Measurements from ENCODE around the gene TPT1.
A peak's percentile ranks its signal among the peaks of the same experiment; 100 is the strongest.
"Not testable (repeated sequence)": the region's sequence is repeated elsewhere in the genome, so short reads cannot be mapped to it uniquely, and the experiment has no call there.

The TPT1 gene

DNA sequence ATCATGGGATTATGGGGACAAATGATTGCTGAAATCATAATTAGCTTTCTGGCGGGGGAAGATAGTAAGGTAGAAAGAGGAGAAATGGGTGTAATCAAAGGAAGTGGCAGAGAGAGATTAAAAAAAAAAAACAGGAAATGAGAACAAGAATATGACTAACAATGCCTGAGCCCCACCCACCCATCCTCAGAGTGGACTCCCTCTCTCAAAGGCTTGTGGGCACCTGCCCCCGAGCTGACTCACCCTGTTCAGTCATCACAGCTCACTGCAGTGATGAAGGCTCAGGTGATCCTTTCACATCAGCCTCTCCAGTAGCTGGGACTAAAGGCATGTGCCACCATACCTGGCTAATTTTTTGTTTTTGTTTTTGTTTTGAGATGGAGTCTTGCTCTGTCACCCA, 26.4 kb upstream of the TPT1 start:
- peak; percentile 53 to 57 for DNase-seq (ENCODE audit: low read depth in 2 of 2)

DNA sequence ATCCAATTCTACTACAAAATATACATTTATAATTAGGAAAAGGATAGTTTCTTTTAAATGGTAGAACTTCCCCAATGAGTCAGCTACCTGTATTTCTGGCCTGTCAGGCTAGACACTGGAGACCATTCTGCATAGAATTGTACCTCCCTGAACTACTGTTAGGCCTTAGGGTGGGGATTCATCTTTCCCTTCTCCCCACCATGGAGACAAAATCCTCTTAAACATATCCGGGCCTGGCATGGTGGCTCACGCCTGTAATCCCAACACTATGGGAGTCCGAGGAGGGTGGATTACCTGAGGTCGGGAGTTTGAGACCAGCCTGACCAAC, 24.5 kb upstream of the TPT1 start:
- DNase-seq (ENCODE audit: low read depth in 2 of 2): no peak

DNA sequence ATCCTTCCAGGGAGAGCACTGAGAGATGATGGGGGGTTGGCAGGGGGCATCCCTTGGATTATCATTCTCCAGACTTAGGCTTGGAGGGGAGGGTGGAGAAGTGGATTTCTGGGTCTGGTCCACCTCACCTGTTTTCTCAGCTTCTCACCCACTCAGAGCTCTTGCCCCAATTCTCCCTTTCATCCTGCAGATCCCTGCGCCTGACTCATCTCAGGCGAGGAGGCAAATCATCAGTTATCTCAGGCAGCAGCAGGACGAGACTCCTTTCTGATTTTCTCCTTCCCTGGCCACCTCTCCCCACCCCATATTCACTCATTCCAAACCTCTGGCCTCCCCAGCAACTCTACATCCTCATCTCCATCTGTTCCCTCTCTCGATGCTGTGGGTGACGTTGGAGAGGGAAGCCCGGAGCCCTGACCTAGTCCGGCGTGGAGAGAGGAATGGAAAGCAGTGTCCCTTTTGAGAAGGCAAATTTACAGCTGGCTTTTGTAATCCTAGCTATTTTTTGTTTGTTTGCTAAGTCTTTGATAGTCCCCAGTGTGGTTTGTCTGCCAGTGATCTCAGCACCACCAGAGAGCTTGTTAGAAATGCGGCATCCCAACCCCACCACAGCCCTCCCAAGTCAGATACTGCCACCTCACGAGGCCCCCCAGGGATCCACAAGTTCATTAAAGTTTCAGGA, 24.0 kb upstream of the TPT1 start:
- no peak for DNase-seq (ENCODE audit: low read depth in 2 of 2)

DNA sequence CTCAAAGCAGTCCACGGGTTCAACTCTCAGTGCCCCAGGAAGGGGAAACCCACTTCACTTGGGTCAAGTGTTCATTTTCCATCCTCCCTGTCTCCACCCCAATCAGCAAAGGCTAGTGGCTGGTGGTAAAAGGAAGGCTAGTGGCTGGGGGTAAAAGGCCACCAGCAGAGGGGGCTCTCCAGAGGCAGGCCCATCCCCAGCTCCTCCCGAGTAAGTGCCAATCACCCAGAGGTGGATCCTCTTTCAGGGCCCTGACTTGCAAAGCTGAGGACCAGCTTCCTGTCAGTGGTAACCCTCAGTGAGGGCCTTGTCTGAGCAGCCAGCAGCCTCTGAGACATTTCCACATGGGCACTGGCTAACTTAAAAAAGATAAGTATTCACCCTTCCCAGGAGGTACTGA, 22.0 kb upstream of the TPT1 start:
- DNase-seq (ENCODE audit: low read depth in 2 of 2): no peak

DNA sequence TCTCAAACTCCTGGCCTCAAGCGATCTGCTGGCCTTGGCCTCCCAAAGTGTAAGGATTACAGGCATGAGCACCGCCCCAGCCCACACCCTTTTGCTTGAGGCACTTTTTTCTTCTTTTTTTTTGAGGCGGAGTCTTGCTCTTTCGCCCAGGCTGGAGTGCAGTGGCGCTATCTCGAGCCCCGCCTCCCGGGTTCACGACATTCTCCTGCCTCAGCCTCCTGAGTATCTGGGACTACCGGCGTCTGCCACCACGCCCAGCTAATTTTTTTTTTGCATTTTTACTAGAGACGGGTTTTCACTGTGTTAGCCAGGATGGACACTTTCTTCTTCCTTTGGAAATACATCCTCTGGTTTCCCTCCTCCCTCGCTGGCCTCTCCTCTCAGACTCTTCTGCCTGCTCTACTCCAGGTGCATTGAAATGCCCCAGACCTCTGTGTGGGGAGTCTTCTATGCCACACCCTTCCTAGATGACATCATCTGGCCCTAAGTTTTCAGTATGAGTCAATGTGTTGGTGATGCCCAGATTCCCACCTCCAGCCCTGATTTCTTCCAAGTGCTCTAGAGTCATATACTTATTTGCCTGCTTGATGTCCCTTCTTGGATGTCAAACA, 20.7 kb upstream of the TPT1 start:
- DNase-seq (ENCODE audit: low read depth in 2 of 2): no peak

DNA sequence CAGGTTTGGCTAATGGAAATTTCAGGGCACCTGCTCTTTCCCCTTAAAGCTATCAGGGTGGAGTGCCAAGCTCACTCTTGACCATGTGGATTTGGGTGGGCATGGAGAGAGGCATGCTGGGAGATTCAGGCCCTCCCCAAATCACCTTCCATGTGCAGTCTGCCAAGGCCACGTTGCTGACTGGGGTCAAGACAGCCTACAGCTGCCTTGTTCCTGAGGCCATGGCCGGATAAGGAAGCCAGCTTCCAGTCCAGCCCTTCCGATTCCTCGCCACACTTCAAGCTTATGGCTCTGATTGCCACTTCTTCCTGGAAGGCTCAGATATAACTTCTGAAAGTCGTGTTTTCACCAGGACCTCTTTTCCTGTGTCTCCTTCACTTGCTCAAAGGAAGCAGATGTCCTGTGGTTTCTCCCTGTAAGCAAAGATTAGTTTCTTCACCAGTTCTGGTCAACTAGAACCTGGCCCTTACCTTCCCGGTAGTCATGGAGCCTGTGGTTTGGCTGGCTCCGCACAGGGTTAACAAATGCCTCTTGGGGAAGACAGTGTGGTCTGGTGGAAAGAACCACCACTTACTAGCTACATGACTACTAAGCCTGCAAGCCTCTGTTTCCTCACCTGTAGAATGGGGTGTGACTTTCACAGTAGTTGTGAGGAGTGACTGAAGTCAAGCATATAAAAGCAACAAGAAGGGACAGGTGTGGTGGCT, 16.1 kb upstream of the TPT1 start:
- DNase-seq (ENCODE audit: low read depth in 2 of 2): no peak

DNA sequence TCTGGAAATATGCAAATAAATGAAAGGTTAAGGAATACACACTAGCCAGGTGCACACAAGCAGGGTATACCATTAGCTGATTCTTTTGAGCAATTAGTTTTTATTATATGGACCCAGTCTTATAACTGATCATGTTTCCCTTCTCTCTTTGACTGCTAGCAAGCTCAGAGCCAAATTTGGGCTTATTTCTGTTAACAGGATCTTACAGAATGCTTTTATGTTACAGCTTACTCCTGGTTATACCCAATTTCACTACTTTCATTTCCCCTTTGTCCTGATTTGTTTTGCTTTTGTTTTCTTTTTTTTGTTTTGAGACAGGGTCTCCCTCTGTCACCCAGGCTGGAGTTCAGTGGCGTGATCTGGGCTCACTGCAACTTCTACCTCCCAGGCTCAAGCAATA, 12.9 kb upstream of the TPT1 start:
- no peak for DNase-seq (ENCODE audit: low read depth in 2 of 2)

DNA sequence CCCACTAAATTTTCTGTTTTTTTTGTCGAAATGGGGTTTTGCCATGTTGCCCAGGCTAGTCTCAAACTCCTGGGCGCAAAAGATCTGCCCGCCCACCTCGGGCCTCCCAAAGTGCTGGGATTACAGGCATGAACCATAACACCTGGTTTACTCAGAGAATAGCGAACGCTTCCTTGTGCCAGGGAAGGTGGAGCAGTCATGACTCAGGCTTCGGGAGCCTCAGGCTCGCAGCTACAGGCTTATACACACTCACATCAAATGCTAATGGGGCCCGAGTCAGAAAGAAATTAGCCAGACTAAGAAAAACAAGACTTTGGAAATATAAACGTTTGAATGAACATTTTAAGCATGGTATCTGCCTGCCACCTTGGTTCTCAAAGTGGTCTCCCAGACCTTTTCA, 11.0 kb upstream of the TPT1 start:
- no peak for DNase-seq (ENCODE audit: low read depth in 2 of 2)

DNA sequence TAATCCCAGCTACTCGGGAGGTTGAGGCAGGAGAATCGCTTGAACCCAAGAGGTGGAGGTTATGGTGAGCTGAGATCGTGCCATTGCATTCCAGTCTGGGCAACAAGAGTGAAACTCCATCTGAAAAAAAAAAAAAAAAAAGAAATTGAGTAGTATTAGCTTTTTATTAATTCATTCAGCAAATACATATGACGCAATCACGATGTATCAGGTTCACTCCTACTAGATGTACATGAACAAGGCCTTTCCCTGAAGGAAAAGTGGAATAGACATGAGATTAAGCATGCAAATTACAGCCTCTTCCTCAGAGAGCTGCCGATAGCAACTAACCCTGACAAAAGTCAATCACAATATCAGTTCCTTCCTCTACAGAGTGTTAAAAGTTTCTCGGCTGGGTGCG, 9.2 kb upstream of the TPT1 start:
- DNase-seq (ENCODE audit: low read depth in 2 of 2): no peak

DNA sequence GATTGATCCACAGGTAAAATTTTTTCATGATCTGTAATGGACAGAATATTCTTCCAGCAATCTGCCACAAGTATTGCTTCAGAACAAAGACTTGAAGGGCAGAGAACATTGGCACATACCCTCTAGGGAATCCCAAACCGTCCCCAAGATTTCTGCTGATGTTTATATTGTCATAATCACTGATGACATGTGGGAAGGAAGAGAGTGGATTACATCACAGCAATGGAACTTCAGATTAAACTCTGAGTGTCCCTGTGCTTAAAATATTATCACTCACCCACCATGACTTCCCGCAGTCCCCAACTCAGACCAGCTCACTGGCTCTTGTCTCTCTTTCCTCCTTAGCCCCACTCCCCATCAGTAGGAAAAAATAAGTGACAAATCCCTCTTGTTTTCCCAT, 8.5 kb upstream of the TPT1 start:
- DNase-seq (ENCODE audit: low read depth in 2 of 2): no peak

DNA sequence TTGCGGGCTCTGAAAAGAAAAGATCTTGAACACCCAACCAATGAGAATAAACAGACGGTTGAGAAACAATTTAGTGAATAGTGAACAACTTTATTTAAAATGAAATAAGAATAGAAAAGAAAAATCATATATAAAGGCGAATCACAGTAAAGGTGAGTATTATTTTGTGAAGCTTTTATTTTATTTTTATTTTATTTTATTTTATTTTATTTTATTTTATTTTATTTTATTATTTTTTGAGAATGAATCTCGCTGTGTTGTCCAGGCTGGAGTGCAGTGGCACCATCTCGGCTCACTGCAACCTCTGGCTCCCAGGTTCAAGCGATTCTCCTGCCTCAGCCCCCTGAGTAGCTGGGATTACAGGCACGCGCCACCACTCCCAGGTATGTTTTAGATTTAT, 3.1 kb upstream of the TPT1 start:
- DNase-seq (ENCODE audit: low read depth in 2 of 2): not testable (repeated sequence)

DNA sequence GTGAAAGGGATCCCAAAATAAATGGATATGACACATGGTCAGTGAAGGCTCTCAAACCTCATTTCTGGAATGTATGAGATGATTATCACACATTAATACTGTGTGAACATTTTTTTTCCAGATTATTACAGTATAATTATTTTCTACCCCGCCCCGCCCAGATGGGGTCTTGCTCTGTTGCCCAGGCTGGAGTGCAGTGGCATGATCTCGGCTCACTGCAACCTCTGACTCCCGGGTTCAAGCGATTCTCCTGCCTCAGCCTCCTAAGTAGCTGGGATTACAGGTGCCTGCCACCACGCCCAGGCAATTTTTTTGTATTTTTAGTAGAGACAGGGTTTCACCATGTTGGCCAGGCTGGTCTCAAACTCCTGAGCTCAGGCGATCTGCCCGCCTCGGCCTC, 2.1 kb upstream of the TPT1 start:
- DNase-seq (ENCODE audit: low read depth in 2 of 2): not testable (repeated sequence)

DNA sequence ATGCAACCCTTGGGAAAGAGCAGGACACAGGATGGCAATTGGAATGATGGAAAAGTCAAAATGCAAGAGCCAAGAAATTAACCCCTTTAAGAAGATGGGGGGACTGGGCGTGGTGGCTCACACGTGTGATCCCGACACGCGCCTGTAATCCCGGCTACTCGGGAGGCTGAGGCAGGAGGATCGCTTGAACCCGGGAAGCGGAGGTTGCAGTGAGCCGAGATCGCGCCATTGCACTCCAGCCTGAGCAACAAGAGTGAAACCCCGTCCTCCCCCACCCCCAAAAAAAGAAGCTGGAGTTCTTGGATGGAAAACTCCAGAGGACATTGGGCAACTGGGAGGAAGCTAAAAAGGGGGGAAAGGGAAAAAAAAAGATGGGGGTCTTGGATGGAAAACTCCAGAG, 1.7 kb upstream of the TPT1 start:
- not testable (repeated sequence) for DNase-seq (ENCODE audit: low read depth in 2 of 2)

DNA sequence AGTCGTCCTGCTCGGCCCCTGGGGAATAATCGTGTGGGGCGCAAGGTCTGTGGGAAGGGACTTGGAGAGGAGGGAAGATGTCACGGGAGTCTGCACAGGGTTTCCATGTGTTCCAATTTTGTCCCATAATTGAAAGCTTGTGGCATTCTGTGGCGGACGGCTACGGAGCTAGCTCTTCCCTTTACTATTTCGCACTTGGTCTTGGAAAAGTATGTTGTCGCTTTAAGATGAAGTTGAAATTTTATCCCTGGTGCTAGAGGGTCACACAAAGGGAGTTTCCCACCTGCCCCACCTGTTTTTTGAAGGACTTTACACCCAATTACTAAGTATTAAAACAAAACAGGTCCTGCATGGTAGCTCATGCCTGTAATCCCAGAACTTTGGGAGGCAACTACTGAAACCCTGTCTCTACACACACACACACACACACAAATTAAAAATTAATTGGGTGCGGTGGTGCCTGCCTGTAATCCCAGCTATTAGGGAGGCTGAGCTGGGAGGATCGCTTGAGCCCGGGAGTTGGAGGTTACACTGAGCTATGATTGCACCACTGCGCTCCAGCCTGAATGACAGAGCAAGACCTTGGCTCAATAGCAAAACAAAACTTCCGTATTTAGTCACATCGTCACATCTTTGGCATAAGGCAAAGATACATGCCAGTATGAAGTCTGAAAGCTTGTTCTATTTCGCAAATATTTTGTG, 967 bp upstream of the TPT1 start:
- no peak for DNase-seq (ENCODE audit: low read depth in 2 of 2)

DNA sequence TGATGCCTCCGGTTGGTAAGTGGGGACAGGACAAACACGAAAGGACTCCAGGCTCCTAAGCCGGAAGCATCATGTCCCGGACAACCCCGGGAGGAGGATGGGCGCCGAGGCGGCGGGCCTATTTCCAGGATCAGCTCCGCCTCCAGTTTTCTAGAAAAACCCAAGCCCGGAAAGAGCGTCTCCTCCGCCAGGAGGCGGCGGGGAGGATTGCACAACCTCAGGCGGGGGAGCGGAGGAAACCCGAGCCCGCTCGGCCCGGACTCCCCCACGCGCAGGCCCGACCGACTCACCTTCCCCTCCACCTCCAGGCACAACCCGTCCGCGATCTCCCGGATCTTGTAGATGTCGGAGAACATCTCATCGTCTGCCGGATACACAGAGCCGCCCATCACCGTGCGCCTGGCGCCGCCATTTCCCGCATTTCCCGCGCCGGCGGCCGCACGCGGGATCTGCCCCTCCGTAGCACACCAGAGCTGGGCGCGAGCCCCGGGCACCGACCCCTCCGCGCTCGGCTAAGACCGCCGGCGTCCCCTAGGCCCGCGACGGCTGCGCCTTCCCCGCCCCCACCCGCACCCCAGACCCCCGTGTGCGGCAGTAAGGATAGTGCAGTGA, 455 bp downstream of the TPT1 start:
- DNase-seq (ENCODE audit: low read depth in 2 of 2): peak; percentile 87 to 89

DNA sequence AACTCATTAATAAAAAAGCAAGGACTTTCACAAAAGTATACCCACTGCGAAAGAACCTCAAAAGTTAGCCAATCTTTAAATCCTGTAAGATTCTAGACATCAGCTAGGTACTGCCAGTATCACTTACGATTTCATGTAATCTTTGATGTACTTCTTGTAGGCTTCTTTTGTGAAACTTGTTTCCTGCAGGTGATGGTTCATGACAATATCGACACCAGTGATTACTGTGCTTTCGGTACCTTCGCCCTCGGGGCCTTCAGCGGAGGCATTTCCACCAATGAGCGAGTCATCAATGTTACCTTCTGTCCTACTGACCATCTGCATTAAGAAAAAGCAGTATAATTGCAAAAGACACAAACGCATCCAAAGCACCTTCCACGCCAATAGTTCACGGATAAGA, 1.1 kb downstream of the TPT1 start:
- no peak for DNase-seq (ENCODE audit: low read depth in 2 of 2)

DNA sequence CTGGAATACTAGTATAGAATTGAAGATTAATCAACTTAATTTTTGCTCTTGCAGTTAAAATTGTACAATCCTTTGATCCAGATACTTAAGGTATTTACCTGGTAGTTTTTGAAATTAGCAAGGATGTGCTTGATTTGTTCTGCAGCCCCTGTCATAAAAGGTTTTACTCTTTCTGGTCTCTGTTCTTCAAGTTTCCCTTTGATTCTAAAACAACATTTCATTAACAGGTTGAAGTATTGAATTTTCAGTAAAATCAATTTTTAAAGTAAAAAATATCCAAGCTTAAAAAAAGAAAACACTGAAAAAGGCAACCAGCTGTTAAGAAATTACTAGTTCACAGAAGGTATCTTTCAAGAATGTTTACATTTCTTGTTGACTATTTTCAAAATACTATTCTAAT, 1.6 kb downstream of the TPT1 start:
- DNase-seq (ENCODE audit: low read depth in 2 of 2): no peak

DNA sequence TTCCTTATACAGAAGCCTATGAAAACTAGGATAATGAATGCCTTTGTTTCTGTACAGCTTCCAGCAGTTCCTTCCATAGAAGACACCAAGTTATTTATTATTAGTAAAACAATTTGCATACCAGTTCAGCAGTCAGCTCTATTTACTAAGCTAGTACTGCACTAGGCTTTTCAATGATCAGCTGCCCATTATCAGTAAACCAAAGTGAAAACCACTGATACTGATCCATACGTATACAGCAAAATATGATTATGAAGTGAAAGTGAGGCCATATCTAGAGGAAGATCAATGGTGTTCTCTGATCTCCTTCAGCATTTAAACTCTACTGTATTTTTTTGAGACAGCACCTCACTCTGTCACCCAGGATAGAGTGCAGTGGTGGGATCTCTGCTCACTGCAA, 3.2 kb downstream of the TPT1 start:
- DNase-seq (ENCODE audit: low read depth in 2 of 2): no peak

DNA sequence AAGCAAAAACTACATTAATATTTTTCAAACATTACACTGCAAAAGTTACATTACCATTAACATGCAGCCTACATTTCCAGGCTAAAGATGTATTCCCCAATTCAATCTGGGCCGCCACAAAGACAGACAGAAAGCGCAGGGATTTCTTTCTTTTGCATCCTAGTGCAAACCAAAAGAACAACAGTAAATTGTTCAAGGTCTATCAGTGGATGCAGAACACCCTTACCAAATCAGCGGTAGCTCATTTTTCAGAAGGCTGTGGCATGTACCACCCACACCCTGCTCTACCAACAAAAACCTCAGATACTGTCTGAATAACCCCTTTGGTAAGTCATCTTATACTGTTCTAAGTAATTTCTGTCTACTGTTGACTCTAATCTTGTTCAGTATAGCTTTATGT, 3.6 kb downstream of the TPT1 start:
- DNase-seq (ENCODE audit: low read depth in 2 of 2): no peak

DNA sequence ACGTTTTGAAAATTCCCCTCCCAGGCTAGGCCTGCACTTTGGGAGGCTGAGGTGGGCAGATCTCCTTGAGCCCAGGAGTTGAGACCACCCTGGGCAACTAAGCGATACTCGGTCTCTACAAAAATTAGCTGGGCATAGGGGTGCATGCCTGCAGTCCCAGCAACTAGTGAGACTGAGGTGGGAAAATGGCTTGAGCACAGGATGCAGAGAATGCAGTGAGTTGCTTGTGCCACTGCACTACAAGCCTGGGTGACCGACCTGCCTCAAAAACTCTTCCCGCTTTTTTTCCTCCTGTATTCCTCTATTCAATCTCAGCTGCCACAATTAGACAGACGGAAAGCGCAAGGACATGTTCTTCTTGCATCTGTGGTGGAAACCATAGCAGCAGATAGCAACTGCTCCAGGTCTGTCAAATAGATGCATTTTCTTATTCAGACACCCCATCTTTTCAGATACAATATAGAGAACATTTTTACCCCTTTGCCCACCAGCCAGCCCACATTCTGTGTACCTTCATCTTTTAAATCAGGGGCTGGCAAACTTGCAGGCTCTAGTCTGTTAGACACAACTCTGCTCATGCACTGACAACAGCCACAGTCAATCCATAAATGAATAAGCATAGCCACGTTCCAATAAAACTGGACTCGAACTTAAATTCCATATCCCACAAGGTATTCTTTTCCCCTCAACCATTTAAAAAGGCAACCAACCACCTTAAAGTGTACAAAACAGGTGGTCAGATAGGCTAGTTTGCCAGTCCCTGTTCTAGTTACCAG, 4.8 kb downstream of the TPT1 start:
- DNase-seq (ENCODE audit: low read depth in 2 of 2): no peak

DNA sequence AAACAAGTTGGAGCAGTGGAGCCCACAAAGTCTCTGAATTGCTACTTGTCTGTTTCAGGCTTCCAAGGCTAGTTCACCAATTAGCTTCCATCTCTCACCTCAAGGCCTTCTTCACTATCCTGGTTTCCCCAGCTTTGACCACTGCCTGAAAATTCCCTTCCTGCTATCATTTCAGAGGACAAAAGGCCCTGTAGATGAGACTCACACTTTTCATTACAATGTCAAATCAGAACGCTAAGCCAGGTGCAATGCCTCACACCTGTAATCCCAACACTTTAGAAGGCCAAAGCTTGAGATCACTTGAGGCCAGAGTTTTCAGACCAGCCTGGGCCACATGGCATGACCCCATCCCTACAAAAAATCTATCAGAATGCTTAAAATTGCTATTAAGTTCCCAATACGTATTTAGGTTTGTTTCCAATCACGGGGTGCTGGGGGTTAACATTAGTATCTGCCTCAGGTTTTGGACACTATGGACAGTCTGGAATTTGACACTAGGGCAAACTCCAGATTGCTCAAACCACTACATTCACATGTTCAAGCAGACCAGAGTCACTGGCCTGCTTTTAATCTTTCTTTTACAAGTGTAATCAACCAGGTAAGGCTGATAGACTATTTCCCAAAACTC, 5.5 kb downstream of the TPT1 start:
- DNase-seq (ENCODE audit: low read depth in 2 of 2): no peak

Data from fibroblast of skin of left quadriceps (primary cell).